GM12864 (cell line): Measurements from ENCODE around the gene SHROOM3.

Source experiments
- DNase-seq: peaks from one replicate; pipeline ENCODE4 v3.0.0-alpha.2; 2011; ENCODE audit warnings: low read depth
- H3K4me3 ChIP-seq: 2 replicates; pipeline ENCODE4 v1.5.1; 2011; ENCODE audit warnings: mild to moderate bottlenecking, low read depth, low read length, control low read depth
- TF ChIP-seq, protein P1 (sequence below): IDR thresholded peaks from 2 replicates; pipeline ENCODE4 v1.5.1; 2011; ENCODE audit warnings: low read depth, mild to moderate bottlenecking, moderate library complexity, low read length, control low read depth, inconsistent platforms; ENCODE audit errors: missing control alignments

SHROOM3 gene

DNA sequence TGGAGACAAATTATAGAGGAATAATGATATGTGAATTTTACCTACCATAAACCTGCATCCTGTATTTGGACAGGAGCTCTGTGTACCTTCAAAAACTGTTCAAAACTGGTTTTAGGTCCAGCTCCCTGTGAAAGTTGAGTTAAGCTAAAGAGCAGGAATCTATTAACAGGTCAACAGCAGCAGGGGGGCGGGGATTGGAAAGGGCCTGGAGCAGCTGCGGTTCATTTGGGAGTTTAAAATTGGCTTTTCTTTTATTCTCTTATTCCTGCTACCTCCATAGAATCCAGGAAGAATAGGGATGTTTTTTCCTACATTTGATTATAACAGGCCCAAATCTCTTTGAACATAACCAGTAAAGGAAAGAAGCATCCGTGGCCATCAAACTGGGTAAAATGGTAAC is 23.8 kb downstream of the SHROOM3 start:
- H3K4me3 ChIP-seq: no peak overlapping the region
- TF ChIP-seq, protein P1, sequence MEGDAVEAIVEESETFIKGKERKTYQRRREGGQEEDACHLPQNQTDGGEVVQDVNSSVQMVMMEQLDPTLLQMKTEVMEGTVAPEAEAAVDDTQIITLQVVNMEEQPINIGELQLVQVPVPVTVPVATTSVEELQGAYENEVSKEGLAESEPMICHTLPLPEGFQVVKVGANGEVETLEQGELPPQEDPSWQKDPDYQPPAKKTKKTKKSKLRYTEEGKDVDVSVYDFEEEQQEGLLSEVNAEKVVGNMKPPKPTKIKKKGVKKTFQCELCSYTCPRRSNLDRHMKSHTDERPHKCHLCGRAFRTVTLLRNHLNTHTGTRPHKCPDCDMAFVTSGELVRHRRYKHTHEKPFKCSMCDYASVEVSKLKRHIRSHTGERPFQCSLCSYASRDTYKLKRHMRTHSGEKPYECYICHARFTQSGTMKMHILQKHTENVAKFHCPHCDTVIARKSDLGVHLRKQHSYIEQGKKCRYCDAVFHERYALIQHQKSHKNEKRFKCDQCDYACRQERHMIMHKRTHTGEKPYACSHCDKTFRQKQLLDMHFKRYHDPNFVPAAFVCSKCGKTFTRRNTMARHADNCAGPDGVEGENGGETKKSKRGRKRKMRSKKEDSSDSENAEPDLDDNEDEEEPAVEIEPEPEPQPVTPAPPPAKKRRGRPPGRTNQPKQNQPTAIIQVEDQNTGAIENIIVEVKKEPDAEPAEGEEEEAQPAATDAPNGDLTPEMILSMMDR: no peak
- DNase-seq: no peak

DNA sequence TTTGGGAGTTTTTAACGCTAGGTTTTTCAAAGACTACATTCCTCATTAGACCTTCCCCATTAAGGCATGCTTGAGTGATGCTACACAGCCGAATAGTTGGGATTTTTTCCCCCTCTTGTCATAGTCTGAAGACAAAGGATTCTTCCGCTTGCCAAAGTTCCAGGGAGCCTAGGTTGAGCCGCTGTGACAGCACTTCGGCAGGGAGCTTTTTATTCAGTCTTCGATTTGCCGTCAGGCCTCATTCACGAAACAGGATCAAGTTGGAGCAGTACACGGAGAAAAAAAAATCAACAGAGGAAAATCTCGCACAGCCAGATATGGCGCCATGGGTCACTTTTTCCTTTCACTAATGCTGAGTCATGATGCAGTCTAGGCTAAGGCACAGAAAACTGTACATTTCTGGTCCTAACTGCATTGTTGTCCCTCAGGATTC is 24.3 kb downstream of the SHROOM3 start:
- no peak for DNase-seq
- H3K4me3 ChIP-seq: no peak overlapping the region
- TF ChIP-seq, protein P1: no peak

DNA sequence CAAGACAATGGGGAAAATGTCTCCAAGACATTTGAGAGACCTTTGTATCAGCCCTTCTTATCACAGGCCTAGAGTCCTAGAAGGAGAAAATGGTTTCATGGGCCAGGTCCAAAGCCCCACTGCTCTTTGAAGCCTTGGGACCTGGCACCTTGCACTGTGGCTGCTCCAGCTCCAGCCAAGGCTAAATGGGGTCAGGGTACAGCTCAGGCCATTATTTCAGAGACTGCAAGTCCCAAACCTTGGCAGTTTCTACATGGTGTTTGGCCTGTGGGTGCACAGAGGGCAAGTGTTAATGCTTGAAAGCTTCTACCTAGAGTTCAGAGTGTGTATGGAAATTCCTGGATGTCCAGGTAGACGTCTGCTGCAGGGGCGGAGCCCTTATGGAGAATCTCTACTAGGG is 28.5 kb downstream of the SHROOM3 start:
- no peak overlapping the region for H3K4me3 ChIP-seq
- no peak for DNase-seq
- TF ChIP-seq, protein P1: no peak

- H3K4me3 ChIP-seq: no peak overlapping the region
- no peak for DNase-seq
- TF ChIP-seq, protein P1: no peak
Observed at GRCh38 chr4:76470064-76470463, 35.0 kb downstream of the SHROOM3 start.

DNA sequence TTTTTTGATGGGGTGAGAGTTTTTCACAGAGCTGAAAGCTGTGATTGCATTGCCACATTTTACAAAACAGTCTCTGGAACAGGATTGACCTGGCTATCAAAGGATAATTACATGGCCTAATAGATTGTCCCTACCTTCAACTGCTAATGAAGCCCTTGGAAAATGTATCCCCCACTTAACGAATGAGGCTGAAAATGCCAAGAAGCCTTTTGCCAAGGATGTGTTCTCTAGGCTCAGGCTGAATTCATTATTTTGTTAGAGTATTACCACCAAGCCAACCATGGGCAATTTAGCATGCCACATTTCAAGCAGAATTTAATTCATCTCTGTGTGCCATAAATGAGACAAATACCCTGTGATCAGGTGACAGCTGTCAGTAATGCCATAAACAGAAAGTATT is 35.5 kb downstream of the SHROOM3 start:
- TF ChIP-seq, protein P1: no peak
- H3K4me3 ChIP-seq: no peak overlapping the region
- DNase-seq: no peak

DNA sequence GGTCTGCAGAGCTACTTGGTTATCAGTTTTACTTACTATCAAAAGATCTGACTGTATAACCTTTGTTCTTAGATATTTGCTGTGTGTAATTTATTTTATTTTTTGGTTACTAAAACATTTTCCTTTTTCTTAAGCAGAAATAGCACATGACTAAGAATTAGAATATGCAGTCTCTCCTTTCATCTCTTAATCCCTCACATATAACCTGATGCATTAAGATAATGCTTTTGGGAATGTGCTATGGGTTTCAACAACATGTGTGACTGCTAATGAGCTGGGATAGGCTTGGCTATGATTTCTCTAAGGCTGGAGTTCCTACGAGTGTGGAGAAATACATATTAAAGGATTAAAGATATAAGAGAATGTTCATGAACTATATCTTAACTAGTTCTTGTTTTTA is 41.5 kb downstream of the SHROOM3 start:
- TF ChIP-seq, protein P1: no peak
- H3K4me3 ChIP-seq: no peak overlapping the region
- no peak for DNase-seq

GRCh38 chr4:76484654-76485053 is 49.6 kb downstream of the SHROOM3 start:
- no peak for DNase-seq
- TF ChIP-seq, protein P1: no peak
- no peak overlapping the region for H3K4me3 ChIP-seq
